HG02973 (cell line): ENCODE results near the gene METTL27.
"Not testable (repeated sequence)": the region's sequence is repeated elsewhere in the genome, so short reads cannot be mapped to it uniquely, and the experiment has no call there.

Experiments
- ATAC-seq: cut with Tn5 transposase; IDR thresholded peaks from one replicate; pipeline ENCODE4 v1.9.1; 2021; ENCODE audit warnings: moderate library complexity; ENCODE audit not compliant: unreplicated experiment

METTL27 gene

GRCh38 chr7:73842067-73842976 lies at the start of gene METTL27:
TSS of gene METTL27 (minus strand) at chr7:73842516. CDS start at chr7:73842140, 376 bp downstream.
- ATAC-seq = peak; percentile 94

GRCh38 chr7:73891178-73891885 lies 49.0 kb upstream of the METTL27 start:
- ATAC-seq = no peak

GRCh38 chr7:73890555-73891147 lies 48.3 kb upstream of the METTL27 start:
- ATAC-seq = no peak

GRCh38 chr7:73888959-73889358 lies 46.6 kb upstream of the METTL27 start:
- ATAC-seq = no peak

GRCh38 chr7:73887762-73888161 lies 45.4 kb upstream of the METTL27 start:
- ATAC-seq = no peak

GRCh38 chr7:73885975-73886798 lies 43.9 kb upstream of the METTL27 start:
- no peak for ATAC-seq

GRCh38 chr7:73885433-73885974 lies 43.2 kb upstream of the METTL27 start:
- ATAC-seq = no peak

- ATAC-seq = not testable (repeated sequence)
These were observed 42.6 kb upstream of the METTL27 start for GRCh38 chr7:73884867-73885422.

GRCh38 chr7:73882047-73882402 lies 39.7 kb upstream of the METTL27 start:
- ATAC-seq = no peak

- no peak for ATAC-seq
These were observed 39.2 kb upstream of the METTL27 start for GRCh38 chr7:73881352-73882046.

GRCh38 chr7:73880755-73881328 lies 38.5 kb upstream of the METTL27 start:
- ATAC-seq = no peak

GRCh38 chr7:73879977-73880681 lies 37.8 kb upstream of the METTL27 start:
- ATAC-seq = no peak

GRCh38 chr7:73876973-73877372 lies 34.7 kb upstream of the METTL27 start:
- no peak for ATAC-seq

GRCh38 chr7:73876361-73876760 lies 34.0 kb upstream of the METTL27 start:
- ATAC-seq = no peak

- no peak for ATAC-seq
These were observed 30.0 kb upstream of the METTL27 start for GRCh38 chr7:73872056-73872908.

- ATAC-seq = no peak
These were observed 29.1 kb upstream of the METTL27 start for GRCh38 chr7:73871163-73872011.

- ATAC-seq = no peak
These were observed 27.8 kb upstream of the METTL27 start for GRCh38 chr7:73870041-73870492.
